Stimulated activated CD4-positive, alpha-beta T cell treated with anti-CD3 and anti-CD28 coated beads, Interleukin-2, amount 100 ng/mL, for 24 hours (primary cell): ENCODE results near the gene INPP1.
A peak's percentile ranks its signal among the peaks of the same experiment; 100 is the strongest.
"Not testable (repeated sequence)": the region's sequence is repeated elsewhere in the genome, so short reads cannot be mapped to it uniquely, and the experiment has no call there.

Experiments
- DNase-seq, 2 donors: peaks; one replicate each; pipeline ENCODE4 v3.0.0-alpha.2; 2020

Gene INPP1

DNA sequence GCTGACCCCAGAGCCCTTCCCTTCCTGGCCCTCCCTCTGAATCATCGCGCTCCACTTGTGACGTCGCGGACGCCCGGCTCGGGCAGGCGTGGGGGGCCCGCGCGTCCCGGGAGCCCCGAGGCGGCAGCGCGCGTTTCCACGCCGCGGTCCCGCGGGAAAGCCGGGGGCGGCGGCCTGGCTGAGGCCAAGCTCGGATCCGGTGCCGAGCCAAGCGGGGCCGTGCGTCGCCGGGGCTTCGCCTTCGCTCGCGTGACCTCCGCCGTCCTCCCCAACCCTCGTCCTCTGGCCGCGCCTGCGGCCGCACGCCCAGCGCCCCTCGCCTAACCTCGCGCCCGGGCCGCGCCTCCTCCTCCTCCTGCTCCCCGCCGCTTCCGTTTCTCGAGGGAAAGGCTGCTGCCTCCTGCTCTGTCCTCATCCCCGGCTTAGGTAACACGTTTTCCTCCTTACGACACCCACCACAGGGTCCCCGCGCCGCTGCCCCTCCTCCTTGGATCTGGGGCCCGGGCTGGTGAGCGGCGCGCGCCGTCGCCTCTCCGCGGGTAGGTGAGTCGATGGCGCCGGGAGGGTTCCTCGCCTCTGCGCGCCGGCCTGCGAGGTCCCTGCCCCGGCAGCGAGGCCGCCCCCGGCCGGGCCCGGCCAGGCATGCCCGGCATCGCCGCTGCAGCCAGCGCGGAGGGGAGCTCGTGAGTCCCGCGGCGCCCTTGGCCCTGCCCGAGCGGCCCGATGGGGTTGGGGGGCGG lies at the start of gene INPP1:
Gene INPP1, plus strand, starts transcription at position 54 of the 740 bp plus-strand sequence. CDS start 16,514 bp downstream, outside the sequence.
- peak; percentile 46 to 51 for DNase-seq

DNA sequence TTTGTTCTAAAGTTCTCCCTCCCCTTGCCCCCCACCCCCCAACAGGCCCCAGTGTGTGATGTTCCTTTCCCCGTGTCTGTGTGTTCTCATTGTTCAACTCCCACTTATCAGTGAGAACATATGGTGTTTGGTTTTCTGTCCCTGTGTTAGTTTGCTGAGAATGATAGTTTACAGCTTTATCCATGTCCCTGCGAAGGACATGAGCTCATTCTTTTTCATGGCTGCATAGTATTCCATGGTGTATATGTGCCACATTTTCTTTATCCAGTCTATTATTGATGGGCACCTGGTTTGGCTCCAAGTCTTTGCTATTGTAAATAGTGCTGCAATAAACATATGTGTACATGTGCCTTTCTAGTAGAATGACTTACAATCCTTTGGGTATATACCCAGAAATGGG lies 45.5 kb upstream of the INPP1 start:
- not testable (repeated sequence) for DNase-seq

- DNase-seq = no peak
Observed at GRCh38 chr2:190301032-190301431, 42.4 kb upstream of the INPP1 start.

- DNase-seq = no peak
Observed at GRCh38 chr2:190302052-190302451, 41.3 kb upstream of the INPP1 start.

- DNase-seq = no peak
Observed at GRCh38 chr2:190303647-190304046, 39.7 kb upstream of the INPP1 start.

GRCh38 chr2:190304404-190304803 lies 39.0 kb upstream of the INPP1 start:
- DNase-seq = no peak

DNA sequence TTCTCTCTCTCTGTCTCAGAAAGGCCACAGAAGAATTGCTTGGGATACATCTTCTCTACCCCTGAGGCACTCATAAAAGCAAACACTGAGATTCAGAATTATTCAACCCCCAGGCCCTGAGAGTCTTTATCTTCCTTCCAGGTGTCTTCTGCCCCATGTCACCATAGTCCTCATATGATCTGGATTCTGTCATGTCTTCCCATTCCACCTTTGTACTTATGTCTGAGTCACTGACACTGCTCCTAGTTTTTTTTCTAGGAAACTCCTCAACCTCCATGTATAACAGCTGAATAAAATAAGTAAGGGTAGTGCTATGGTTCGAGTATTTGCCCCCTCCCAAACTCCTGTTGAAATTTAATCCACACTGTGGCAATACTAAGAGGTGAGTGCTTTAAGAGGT lies 35.4 kb upstream of the INPP1 start:
- DNase-seq = no peak

DNA sequence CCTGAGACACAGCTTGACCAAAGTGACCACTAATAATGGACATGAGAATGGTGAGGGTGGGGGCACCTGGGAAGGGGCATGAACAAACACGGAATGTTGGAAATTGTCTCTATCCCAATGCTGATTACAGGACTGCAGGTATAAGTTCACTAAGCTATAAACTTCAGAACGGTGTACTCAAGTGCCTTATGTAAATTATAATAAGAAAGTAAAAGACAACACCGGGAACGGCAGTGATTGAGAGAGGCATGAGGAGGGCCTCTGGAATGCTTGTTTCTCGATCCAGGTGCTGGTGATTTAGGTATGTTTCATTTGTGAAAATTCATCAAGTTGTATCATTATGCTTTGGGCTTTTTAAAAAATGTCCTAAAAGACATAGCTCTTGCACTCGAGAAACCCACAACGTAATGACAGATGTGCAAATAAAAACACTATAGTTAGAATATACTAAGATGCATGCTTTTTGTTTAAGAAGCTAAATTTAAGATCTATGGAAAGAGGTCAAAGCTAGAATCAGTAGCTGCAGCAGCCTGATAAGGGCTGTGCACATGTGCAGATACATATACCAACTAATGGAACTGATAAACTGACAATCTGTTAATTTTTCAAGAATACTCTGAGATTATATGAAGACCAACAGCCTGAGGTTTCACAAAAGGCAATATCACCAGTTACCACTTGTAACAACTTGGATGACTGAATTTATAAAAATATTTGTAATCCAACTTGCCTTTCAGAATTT lies 31.3 kb upstream of the INPP1 start:
- DNase-seq = no peak

DNA sequence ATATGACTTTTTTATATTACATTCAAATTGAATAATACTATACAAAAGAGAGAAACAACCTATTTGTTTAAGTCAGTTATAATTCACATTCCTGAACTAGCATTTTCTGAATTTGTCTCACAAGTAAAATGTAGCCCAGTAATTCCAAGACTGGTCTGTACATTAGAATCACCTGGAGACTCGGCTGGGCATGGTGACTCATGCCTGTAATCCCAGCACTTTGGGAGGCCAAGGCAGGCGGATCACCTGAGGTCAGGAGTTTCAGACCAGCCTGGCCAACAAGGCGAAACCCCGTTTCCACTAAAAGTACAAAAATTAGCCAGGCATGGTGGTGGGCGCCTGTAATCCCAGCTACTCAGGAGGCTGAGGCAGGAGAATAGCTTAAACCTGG lies 30.8 kb upstream of the INPP1 start:
- DNase-seq = not testable (repeated sequence)

- no peak for DNase-seq
Observed at GRCh38 chr2:190313880-190314279, 29.5 kb upstream of the INPP1 start.

DNA sequence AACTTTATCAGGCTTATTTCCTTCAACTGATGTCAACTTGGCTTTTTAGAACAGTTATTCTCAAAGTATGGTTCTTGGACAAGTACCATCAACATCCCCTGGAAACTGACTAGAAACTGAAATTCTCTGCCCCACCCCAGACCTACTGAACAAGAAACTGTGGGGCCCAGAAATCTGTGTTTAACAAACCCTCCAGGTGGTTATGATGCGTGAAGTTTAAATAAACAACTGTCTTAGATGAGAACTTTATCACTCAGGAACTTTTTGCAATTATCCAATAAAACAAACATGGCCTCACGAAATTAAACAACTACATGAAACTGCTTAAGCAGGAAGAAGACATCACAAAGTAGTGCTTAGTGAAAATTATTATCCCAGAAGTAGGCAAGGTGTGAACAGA lies 28.1 kb upstream of the INPP1 start:
- DNase-seq = no peak

DNA sequence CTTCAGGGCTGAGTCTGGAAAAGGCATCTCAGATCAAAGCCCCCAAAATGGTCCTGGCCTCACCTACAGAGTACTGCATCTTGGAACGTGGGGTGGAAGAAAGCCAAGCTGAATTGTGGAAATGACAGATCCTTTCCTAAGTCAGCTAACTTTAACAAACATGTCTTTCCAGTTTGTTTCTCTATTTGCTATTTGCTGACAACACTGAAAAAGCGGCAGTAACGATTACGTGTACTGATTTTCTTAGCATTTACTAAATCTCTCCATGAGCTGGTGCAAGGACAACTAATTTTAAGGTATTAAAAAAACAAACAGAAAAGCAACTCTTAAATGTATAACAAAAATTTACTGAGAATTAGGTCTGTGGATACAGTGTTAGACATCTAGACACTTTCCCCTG lies 24.9 kb upstream of the INPP1 start:
- DNase-seq = no peak

DNA sequence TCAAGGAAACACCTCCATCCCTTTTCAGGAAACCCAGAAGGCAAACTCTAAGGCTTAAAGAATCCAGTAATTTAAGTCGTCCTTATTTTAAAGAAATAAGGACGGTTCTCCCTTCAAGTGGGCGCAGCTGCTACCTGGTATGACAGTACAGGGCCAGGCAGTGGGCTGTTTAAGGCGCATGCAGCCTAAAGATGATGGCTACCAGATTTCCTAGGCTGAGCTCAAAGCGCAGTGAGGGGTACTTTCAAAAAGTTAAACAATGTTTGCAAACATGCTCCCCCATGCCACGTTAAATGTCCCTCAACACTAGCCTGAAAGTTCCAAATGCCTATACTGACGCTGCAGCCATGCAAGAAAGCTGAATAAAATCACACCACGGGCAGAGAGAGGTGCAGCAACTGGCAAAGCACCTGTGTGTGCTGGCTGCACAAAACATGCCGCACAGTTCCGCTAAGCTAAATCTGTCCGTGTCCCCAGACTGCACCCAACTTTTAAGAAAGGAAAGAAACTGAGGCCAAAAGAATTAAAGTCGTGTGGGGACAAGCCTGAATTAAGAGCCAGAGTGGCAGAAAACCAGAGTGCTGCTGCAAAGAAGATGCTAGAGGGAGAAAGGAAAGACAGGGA lies 24.3 kb upstream of the INPP1 start:
- peak; percentile 16 to 23 for DNase-seq

DNA sequence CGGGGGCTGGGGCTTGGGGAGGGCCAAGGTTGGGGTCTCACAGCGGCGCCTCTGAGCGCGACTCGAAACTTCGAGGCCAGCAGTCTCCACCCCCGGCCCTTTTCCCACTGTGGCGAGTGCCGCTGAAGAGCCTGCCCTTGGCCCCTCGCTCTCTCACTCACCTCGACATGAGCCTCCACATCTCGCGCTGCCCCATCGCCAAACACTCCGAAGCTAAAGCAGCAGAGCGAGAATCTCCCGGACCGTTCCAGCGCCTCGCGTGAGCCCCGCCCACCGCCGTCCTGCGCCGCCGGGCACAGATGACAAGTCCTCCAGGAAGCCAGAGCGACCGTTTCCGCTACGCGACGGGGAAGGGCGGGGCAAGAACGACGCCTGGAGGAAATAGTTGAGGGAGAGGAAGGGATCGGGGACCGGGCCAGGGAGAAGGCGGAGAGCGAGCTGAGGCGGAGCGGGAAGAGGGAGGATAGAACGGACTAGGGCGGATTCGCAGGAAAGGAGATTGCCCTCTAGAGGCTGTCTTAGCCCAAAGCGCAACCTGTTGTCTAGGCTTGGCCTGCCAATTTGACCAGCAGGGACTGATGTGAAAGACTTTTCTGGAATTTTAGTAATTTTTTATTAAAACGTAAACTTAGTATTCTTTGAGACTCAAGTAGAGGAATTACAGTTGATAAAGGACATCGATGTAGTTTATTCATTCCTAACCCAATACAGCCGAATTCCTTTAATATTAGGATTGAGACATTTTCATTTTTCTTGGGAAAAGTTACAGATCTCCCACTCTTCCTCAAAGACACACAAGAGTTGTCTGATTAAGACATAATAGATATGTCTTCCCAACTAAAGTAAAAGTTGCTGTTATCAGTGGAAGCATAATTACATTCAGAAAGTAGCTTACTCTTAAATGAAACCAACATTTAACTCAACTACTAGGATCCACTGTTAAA lies 23.6 kb upstream of the INPP1 start, which contains the start of gene HIBCH:
Gene HIBCH, minus strand, starts transcription at position 272 of the 944 bp plus-strand sequence. Its CDS starts 76 bp downstream, at position 196.
- peak; percentile 90 to 97 for DNase-seq

DNA sequence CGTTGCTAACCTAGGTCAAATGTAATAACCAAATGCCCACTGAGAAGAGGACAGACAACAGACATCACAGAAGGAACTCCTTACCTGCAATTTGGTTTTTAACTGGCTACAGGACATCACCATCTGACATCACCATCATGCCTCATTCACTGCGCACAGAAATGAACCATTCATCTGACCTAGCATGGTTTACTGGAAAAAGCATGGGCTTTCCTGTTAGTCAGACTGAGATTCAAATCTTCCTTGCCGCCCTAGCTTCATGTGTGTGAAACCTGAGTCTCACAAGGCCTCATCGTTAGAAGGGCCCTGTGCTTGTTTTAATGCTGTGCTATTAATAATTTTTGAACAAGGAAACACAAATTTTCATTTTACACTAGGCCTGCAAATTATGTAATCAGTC lies 22.7 kb upstream of the INPP1 start:
- DNase-seq = peak; percentile 24 to 49

GRCh38 chr2:190323406-190323805 lies 20.0 kb upstream of the INPP1 start:
- DNase-seq = no peak

- no peak for DNase-seq
Observed at GRCh38 chr2:190325588-190325987, 17.8 kb upstream of the INPP1 start.

DNA sequence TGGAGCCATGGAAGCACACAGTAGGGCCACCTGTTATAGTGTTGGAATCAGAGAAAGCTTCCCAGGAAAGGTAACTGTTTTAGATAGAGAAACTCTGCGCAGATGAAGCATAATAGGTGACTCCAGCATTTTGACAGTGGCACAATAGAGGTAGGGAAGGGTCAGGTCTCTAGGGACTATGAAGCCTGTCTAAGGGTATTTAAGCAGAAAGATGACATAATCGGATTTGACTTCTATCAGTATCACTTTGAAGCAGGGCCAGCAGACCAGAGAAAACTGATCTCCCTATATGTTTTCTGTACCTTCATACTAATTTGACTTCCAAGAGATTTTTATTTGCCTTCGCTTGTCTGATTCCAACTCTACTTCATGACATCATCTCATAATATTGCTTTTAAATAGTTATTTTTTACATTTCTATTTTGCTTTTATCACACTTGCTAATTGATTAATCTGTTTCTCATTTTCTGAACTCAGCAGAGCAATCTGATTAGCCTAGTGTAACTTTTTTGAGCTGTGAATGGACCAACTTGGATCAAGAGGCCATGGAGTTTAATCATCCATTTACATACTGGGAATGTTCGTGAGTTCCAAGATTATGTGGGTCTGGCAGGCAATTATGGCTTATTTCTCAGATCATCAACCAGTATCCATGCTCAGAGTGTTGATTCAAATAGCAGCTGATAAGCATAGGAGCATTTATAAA lies 15.4 kb upstream of the INPP1 start:
- DNase-seq = no peak

DNA sequence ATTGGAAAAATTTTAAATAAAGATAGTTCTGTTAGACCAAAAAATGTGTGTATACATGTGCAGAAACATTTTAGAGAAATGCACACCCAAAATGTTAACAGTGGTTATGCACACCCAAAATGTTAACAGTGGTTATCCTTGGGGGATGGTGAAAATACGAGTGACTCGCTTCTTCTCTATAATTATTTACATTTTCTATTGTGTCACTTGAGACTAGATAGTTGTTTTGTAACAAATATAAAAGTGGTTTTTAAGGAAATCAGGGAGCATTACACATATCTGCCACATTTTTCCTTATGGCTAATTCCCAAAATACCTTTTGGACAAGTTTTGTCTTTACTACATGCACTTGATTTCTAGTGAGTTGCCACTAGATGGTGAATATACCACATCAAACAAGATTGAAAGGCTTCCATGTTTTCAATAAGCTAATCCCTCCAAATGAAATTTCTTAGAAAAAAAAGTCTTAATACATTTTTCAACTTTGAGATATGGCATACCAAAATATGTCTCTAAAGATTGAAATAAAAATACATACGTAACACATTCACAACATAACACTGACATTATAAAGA lies 14.7 kb upstream of the INPP1 start:
- DNase-seq = no peak

DNA sequence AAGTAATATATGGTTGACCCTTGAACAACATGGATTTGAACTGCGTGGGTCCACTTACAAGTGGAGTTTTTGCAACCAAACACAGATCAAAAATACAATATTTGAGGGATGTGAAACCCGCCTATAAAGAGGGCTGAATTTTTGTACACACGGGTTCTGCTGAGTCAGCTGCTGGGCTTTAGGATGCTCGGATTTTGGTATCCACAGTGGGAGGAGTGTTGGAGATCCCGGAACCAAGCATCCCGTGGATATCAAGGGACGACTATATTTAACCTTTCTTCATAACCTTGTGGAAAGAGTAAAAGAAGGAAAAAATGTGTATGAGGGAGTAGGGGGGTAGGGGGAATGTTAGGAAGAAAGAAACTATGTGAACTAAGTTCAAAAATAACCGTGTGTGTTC lies 10.0 kb upstream of the INPP1 start:
- no peak for DNase-seq

- DNase-seq = no peak
Observed at GRCh38 chr2:190333928-190334327, 9.5 kb upstream of the INPP1 start.
